NCI-H146 treated with DMSO at 0.1 percent for 48 hours (cell line): ENCODE measurements around the gene LRRC8B.
"Not testable (repeated sequence)": the region's sequence is repeated elsewhere in the genome, so short reads cannot be mapped to it uniquely, and the experiment has no call there.

Experiments
- DNase-seq: peaks from one replicate; lab custom pipeline; 2025; ENCODE audit not compliant: unreplicated experiment; lab: John Stamatoyannopoulos, UW

The LRRC8B gene

DNA sequence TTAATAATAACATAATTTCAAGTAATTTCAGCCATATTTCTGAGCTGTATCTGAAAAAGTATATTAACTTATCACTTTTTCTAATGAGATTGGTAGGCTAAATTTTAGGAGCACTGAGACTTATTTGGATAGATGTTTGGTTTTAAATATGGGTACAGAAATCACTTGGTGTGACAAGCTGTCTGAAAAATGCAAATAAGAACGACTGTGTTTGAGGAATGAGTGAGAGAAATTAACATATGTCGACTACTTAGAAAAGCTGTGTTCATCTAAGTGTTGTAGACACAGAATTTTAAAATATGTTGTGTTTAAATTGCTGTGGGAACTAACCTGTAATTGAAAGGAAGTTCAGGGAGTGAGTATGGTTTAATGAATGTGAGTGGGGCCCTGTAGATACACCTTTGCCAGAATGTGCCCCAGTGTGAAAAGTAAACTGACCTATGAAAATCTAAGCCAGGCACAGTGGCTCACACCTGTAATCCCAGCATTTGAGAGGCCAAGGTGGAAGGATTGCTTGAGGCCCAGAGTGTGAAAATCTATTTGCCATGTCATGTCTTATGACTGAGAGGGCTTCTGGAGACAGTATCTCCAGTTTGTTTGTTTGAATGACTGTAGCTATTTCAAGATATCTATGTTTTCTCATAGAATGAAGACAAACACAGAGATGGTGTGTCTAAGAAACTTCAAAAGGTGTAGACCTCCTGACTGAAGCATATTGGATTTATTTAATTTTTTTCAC, 54.5 kb downstream of the LRRC8B start:
- no peak for DNase-seq

DNA sequence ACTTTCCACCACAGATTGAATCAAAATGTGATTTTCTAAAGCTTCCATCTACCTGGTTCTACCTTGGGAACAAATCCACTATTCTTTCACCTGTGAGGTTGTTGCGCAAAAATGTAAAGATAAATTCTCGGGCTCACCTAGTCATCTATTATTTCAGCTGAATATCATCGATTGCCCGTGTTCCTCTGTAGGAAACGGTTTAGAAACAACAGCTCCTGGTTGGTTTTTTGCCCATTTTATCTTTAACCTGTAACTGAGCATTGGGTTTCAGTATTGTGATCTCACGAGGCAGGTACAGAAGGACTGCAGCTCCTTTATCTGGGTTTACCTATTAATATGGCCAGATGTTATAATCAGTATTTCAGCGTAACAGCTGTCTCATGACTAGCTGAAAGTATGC, 55.4 kb downstream of the LRRC8B start:
- no peak for DNase-seq

DNA sequence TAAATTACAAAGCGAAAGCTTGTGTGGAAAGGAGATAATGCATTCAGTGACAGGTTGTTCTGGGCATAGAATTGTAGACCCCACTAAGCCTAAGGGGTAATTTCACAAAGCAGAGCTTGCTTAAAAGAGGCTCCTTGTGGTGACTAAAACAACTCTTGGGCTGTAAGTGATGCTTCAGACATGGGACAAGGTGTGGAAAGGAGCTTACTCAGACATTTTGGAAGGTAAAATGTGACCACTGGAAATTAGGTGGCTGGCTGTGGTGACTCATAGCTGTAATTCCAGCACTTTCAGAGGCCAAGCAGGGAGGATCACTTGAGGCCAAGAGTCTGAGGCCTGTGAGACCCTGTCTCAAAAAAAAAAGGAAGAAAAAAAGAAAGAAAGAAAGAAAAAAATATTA, 57.2 kb downstream of the LRRC8B start:
- no peak for DNase-seq

DNA sequence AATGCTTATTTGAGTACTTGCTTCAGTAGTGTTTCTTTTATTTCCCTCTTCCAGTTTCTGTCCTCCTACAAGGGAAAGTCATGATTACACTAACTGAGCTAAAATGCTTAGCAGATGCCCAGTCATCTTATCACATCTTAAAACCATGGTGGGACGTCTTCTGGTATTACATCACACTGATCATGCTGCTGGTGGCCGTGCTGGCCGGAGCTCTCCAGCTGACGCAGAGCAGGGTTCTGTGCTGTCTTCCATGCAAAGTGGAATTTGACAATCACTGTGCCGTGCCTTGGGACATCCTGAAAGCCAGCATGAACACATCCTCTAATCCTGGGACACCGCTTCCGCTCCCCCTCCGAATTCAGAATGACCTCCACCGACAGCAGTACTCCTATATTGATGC, 57.9 kb downstream of the LRRC8B start:
- no peak for DNase-seq

DNA sequence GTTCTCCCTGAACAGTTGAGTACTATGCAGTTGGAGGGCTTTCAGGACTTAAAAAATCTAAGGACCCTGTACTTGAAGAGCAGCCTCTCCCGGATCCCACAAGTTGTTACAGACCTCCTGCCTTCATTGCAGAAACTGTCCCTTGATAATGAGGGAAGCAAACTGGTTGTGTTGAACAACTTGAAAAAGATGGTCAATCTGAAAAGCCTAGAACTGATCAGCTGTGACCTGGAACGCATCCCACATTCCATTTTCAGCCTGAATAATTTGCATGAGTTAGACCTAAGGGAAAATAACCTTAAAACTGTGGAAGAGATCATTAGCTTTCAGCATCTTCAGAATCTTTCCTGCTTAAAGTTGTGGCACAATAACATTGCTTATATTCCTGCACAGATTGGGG, 59.6 kb downstream of the LRRC8B start:
- DNase-seq = no peak

DNA sequence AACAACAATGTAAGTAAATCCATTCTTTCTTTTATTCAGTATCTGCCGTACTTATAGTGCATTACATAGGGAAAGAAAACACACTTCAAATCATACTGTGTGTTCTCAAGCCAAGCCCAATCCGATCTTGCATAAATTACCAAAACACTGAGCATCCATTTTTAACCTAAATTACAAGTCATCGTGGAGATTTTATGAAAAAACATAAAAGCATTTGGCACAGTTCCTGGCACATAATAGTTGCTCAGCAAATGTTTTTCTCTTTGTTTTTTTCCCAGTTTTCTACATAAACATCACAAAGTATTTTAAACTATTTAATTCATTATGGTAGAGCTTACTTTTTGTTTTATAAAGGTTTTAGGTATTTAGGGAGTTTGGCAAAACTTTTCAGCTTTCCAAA, 60.2 kb downstream of the LRRC8B start:
- DNase-seq = no peak

DNA sequence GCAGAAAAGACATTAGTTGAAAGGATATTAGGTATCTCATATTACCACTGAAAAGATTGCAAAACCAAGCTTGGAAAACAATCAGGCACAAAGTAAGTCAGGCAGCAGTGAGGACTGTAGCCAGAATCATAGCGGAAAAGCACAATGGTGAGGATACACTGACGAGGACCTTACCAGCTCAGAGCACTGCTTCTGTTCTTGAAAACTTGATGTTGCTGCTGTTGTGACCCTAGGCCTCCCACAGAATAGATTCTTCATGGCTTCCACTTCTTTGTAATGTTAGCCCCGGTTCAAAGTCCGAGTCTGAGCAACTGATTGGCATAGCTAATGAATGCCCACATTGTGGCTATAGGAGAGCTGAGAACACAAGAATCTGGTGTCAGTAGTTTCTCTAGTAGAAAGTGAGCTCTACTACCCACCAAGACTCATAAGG, 63.1 kb downstream of the LRRC8B start:
- DNase-seq = no peak

DNA sequence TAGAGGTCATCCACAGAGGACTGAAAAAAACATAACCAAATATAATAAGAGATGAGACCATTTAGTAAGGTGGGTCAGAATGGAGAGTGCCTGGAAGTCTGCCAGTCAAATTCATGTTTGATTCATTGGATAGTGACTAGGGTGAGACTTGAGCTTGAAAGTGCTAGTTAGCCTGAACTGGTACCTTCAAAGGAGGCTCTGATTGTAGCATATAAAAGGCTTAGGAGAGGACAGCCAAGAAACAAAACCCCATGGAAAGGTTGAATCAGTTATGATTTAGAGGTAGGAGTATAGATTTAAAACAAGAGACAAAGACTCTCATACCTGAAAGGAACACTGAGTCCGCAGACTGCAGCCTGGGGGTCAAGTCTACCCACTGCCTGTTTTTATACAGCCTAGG, 63.9 kb downstream of the LRRC8B start:
- DNase-seq = no peak

DNA sequence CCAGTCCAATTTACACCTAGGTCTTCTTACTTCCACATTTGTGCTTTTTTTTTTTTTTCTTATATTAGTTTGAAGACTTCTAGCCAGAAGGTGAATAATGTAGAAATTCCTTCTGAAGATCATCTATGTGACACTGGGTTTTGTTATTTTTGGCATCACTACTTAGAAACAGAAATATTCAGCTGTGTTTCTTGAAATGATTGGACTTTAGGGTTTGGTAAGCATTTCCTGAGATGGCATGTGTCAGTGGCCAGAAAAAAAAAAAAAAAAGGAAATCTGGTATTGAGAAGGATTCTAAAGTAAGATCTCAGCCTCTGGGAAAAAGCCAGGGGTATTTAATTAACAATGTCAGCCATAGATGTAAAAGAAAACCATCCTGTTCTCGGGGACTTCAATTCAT, 64.9 kb downstream of the LRRC8B start:
- no peak for DNase-seq

DNA sequence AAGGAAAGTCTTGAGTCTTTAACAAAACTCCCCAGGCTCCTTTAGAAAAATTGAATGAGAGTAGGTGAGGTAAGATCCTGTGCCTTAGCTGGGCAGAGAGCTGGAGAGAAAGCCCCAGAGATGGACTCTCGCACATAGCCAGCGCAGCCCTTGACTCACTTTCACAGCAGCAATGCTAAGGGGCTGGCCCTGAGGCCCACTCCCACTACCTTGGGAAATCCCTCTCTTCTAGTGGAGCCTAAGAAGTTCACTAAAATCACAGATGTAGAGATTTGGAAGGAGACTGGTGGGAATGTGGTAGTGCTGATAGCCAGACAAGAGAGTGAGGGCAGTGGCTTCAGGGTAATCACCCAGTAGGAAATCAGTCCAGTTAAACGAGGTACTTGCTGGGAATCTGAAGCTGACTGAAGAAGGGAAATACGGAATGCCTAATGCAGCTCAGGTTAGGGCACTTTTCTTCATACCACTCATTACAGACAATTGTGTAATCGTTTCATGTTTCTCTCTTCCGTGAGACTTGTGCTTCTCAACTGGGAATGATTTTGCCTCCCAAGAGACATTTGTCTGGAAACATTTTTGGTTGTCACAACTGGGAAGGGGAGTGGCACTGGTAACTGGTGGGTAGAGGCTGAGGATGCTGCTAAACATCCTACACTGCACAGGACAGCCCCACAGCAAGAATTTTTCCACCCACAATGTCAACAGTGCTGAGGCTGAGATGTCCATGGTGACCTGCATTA, 65.9 kb downstream of the LRRC8B start:
- no peak for DNase-seq

DNA sequence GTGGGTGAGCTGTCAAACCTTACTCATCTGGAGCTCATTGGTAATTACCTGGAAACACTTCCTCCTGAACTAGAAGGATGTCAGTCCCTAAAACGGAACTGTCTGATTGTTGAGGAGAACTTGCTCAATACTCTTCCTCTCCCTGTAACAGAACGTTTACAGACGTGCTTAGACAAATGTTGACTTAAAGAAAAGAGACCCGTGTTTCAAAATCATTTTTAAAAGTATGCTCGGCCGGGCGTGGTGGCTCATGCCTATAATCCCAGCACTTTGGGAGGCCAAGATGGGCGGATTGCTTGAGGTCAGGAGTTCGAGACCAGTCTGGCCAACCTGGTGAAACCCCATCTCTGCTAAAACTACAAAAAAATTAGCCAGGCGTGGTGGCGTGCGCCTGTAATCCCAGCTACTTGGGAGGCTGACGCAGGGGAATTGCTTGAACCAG, 68.3 kb downstream of the LRRC8B start:
- DNase-seq = not testable (repeated sequence)

DNA sequence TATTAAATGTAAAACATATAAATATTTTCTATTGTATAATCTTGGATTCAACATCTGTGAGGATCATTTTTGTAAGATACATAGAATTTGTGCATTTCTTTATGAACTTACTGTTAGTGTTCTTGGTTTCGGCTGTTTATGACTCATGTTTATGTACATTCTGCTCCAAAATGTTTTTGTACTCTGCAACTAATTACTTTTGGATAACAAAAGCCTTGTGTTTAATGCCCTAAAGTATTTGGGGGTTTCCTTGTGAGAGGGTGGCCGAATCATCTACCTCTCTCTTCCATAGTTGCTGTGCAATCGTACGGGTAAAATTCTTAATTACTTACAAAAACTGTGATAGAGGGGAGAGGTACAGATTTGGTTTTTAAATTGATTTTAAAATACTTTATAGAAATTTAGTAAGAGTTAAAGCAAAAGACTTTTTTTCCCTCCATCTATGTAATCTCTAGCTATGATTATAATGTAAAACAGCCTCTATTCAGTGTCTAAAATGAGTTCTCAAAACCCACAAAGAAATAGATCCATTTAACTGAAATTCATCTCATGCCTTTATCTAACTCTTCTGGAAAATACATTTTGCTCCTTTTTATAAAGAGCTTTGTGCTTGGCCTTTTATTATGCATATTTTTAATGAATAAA, 69.6 kb downstream of the LRRC8B start:
- no peak for DNase-seq

DNA sequence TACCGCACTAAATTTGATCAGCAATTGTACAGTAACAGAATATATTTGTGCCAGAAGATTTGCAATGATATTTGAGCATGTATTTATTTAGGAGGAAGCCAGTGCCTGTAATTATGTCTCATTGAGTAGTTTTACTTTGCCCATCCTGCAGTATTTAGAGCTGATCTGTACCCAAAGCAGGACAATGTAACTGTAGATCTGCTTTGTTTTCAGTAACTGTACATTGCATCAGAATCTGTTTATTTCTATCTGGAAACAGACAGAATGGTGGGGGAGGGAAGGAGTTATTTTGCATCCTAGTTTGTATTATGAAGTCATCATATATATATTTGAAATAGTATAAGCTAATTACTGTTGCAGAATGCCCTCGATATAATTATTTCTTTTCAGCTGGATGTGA, 72.1 kb downstream of the LRRC8B start:
- DNase-seq = no peak

DNA sequence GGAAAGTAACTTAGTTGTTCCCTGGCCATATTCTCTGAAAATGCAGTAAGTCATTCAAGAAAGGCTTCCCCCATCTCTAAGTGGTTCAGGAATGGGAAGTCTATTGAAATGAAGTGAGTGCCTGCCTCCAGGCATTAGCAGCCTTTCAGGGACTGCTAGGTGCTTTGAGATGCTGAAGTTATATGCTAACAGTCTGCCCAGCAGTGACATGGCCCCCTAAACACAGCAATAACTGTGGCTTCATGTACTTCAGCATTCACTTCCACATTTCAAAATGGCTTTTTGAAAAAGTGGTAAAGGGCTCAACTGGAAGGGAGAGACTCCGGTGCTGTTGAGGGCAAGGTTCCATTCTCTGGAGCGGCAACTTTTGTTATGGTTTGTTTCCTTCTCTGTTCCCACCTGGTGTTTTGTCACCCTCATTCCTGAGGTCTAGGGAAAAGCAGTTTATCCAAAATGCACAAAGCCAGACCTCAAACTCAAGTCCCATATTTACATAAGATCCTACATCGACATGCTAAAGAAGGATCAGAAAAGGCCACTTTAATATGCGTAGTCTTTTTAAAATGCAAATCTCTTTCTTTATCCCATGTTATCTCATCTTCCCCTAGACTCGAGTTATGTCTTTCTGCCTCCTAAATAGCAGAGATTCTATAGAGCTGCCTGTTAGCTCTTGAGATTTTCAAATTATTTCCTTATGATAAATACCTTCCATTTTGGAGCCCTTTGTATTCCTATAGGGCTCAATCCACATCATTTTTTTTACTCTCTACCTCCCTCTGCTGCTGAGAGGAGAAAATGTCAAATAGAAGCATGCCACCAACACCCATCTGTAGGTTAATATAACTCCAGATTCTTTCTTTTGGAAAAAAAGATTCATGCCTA, 74.1 kb downstream of the LRRC8B start:
- peak; percentile 30 for DNase-seq

DNA sequence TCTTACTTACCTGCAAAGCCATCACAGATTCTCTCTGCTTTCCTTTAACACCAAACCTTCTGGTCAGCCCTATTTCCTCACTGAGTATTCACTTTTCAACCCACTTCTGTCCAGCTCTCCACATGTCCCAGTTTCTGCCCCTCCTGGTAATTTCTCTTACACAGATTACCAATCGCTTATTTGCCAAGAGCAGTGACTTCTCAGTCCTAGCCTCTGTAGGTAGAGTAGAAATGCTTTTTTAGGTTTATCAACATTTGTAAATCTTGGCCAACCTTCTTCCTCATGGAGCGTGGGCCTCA, 74.7 kb downstream of the LRRC8B start:
- no peak for DNase-seq

DNA sequence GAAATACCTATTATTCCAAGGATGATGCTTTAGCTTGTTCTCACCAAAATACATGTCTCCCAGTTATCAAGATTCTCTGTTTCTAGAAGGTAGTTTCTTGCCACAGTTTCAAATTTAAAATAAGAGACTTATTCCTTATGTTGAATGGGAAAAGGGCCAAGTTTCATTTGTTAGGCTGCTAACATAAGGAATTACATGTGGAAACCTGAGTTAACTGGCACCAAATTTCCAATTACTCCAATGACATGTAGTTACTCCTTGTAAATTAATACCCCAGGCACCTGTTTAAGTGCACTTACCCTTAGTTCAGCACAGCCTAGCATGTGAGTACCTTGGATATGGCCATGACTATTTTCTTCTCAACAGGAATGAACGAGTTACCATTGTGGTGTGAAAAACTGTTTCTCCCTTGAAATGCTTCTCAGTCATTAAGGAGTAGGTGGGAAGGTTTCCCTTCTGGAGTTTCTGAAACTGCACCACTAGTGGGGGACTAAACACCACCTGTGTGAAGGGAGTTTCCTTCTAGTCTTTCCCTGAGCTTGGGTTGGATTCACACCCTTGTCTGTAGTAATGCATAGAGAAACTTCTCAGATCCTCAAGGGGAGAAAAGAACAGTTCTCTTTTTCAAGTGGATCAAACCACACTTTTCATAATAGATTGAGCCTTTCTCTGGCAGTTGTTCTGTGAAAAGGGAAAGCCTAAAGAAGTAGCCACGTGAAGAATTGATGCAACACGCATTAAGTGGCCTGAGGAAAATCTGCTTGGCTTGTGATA, 76.0 kb downstream of the LRRC8B start:
- no peak for DNase-seq

DNA sequence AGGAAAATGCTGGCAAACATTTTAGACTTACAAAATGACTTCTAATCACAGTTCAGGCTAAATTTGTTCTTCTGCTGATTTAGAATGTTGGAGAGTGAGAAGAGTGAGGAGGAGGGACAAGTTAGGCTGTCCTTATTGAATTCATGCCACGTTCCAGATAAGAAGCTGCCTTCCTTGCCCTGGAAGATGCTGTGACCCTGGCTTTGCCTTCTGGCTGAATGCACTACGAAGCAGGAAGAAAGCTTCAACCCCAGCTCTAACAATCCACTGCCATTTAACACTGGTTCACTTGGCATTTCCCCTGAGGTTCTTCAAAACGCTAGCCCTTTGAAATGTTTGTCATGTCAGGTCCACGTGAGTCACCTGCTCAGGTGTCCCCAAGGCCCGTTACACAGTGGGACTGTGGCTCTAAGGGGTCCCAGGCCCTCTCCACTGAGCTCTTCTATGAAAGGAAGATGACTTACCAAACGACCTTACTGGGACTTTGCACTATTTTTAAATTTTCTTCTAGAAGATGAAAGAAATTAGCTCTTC, 78.3 kb downstream of the LRRC8B start:
- DNase-seq = no peak

DNA sequence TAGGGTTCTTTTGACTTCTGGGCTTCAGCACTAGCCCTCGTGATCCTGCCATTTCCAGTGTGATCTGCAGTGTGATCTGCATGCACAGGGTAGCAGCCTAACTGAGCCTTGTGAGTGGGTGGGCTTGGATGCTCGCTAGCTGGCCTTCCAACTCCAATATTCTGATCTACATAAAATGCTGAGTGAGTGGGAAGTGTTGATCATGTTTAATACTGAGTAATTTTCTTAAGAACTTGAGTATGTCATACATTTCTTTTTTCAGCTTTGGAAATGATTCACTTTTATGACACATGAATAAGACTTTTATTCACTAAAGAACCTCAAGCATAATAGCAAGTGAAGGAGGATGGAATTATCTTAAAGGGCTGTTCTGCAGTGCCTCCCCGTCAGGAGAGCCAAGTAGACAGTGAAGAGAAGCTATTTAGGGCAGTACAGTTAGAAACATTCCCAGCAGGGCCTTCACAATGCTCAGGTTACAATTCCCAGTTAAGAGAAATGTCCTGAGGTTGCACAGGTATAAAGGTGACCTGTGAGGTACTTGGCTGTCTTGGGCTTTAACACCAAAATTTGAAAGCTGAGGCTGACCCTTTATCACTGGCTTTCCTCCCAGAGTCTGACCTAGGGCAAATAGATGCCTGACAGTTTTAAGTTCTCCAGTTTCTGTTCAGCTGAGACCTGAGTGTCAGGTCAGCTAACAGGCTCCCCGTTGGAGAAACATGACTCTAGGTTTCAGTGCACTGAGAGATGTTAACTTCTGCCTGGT, 79.2 kb downstream of the LRRC8B start:
- DNase-seq = no peak

DNA sequence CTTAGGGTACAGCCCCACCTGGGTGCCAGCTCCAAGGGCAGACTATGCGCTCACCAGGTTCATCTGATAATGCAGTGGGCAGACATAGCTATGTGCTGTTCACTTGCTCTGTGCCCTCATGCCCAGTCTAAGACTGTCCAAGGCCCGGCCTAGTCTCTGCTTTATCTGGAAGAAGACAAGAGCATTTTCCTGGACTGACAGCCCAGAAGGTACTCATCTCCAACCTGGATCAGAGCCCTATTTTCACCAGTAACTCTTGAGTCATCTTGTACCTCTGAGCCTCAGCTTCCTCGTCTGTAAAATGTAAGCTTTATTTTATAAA, 79.7 kb downstream of the LRRC8B start:
- DNase-seq = no peak

DNA sequence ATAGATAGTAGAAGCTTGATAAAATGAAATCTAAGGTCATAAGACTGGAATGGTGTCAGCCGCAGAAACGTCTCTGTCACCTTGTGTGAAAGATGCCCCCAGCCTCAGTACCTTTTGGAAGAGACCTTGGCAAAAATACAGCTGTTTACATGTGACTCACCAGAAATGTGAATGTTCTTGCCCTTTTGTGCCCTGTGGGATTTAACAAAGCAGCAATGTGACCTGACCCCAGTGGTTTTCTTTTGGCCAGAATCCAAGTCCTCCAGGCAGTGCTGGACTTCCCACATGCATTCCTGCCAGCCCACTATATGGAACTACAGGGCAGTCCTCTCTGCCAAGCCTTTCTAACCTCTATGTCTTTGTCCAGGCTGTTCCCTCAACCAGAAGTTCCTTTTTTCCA, 81.1 kb downstream of the LRRC8B start:
- DNase-seq = no peak
